Measurements from ENCODE around the gene OGT. TPM values are rescaled to one million over a fixed set of nuclear protein-coding genes. Genes with fewer than 3 reads are reported as not detected.

The OGT gene
- total RNA-seq, 2 donors from 2014 or later: 50.8 to 54.0 TPM

GRCh38 chrX:71542411-71542810 lies 9.5 kb downstream of the OGT start:
- TF ChIP-seq CTCF (IDR thresholded peaks at IDR 0.05): no peak
- H3K4me1 ChIP-seq: peaks cover 0 to 39% of the 10 kb centered on the region in 2 donors
- peaks cover 20% of the 10 kb centered on the region for H3K36me3 ChIP-seq
- no peaks in the 10 kb centered on the region for H3K9me3 ChIP-seq
- peak overlapping the region in 1 of 2 donors; percentile 65 for H3K27ac ChIP-seq
- no peak for DNase-seq (ENCODE audit: low spot score)
- no peaks in the 10 kb centered on the region for H3K27me3 ChIP-seq
- no peak overlapping the region for H3K4me3 ChIP-seq

GRCh38 chrX:71542825-71543224 lies 9.9 kb downstream of the OGT start:
- peaks cover 23% of the 10 kb centered on the region for H3K36me3 ChIP-seq
- TF ChIP-seq CTCF (IDR thresholded peaks at IDR 0.05): no peak
- no peaks in the 10 kb centered on the region for H3K9me3 ChIP-seq
- no peak overlapping the region for H3K4me3 ChIP-seq
- no peak for DNase-seq (ENCODE audit: low spot score)
- peak overlapping the region in 1 of 2 donors; percentile 65 for H3K27ac ChIP-seq
- H3K27me3 ChIP-seq: no peaks in the 10 kb centered on the region
- peaks cover 0 to 34% of the 10 kb centered on the region in 2 donors for H3K4me1 ChIP-seq

- Histone ChIP-seq H3K27me3 (no peaks in the 10 kb centered on the region), H3K9me3 (no peaks in the 10 kb centered on the region), H3K36me3 (peaks cover 25% of the 10 kb centered on the region), H3K4me1 (peaks cover 0 to 34% of the 10 kb centered on the region in 2 donors), H3K4me3 (no peak overlapping the region), H3K27ac (peak overlapping the region in 1 of 2 donors; percentile 65)
- TF ChIP-seq CTCF (IDR thresholded peaks at IDR 0.05): no peak
- no peak for DNase-seq (ENCODE audit: low spot score)
These were observed 10.4 kb downstream of the OGT start for GRCh38 chrX:71543316-71543715.

GRCh38 chrX:71545364-71545763 lies 12.5 kb downstream of the OGT start:
- Histone ChIP-seq H3K36me3 (peaks cover 37% of the 10 kb centered on the region), H3K27ac (no peak overlapping the region), H3K9me3 (no peaks in the 10 kb centered on the region), H3K4me3 (no peak overlapping the region), H3K27me3 (no peaks in the 10 kb centered on the region), H3K4me1 (peaks cover 0 to 20% of the 10 kb centered on the region in 2 donors)
- TF ChIP-seq CTCF (IDR thresholded peaks at IDR 0.05): no peak
- DNase-seq (ENCODE audit: low spot score): no peak

- no peaks in the 10 kb centered on the region for H3K27me3 ChIP-seq
- H3K36me3 ChIP-seq: peaks cover 37% of the 10 kb centered on the region
- no peak for DNase-seq (ENCODE audit: low spot score)
These were observed 14.0 kb downstream of the OGT start for GRCh38 chrX:71546879-71547278.

More at GRCh38 chrX:71546879-71547278, 14.0 kb downstream of the OGT start:
- H3K9me3 ChIP-seq: no peaks in the 10 kb centered on the region
- no peak for TF ChIP-seq CTCF (IDR thresholded peaks at IDR 0.05)
- no peak overlapping the region for H3K27ac ChIP-seq
- peaks cover 0 to 15% of the 10 kb centered on the region in 2 donors for H3K4me1 ChIP-seq
- no peak overlapping the region for H3K4me3 ChIP-seq

All from right atrium auricular region (tissue), 2 donors.